Muscle of arm (tissue), 14 donors: ENCODE data around the gene RETSAT. TPM values are rescaled to one million over a fixed set of nuclear protein-coding genes. Genes with fewer than 3 reads are reported as not detected.

ENCODE experiments used
- DNase-seq: peaks from one replicate; pipeline ENCODE4 v3.0.0-alpha.2; 2013
- long read RNA-seq, 11 donors: transcript quantifications; one replicate each; lab custom pipeline, GENCODE V29; 2026
- polyA plus RNA-seq, 12 donors: library from polyadenylated mRNA; unstranded; fragments of 120-200 nt; gene quantifications; one replicate each; pipeline ENCODE4 v1.2.1, GENCODE V29; 2013; ENCODE audit not compliant: insufficient read length in 12 of 12

RETSAT gene
- polyA plus RNA-seq, result 10 to 100 TPM in 11 of 12 donors, not detected in 1; 11.9 to 21.6 (median 14.7) TPM
- long read RNA-seq, donor 1, partial matches to known transcripts, result 6 of 9 reads
- long read RNA-seq, donor 1, other reads (novel, unspliced or antisense), result 0 of 9 reads
- long read RNA-seq, donor 2, result 0 reads
- long read RNA-seq, donor 3, result 0 reads
- long read RNA-seq, donor 4, partial matches to known transcripts, result 0 of 1 reads
- long read RNA-seq, donor 4, other reads (novel, unspliced or antisense), result 0 of 1 reads
- long read RNA-seq, donor 5, partial matches to known transcripts, result 0 of 2 reads
- long read RNA-seq, donor 5, other reads (novel, unspliced or antisense), result 0 of 2 reads
- long read RNA-seq, donor 6, partial matches to known transcripts, result 0 of 2 reads
- long read RNA-seq, donor 6, other reads (novel, unspliced or antisense), result 0 of 2 reads
- long read RNA-seq, donor 7, partial matches to known transcripts, result 0 of 1 reads
- long read RNA-seq, donor 7, other reads (novel, unspliced or antisense), result 0 of 1 reads
- long read RNA-seq, donor 8, partial matches to known transcripts, result 0 of 2 reads
- long read RNA-seq, donor 8, other reads (novel, unspliced or antisense), result 0 of 2 reads
- long read RNA-seq, donor 9, partial matches to known transcripts, result 0 of 1 reads
- long read RNA-seq, donor 9, other reads (novel, unspliced or antisense), result 0 of 1 reads
- long read RNA-seq, donor 10, partial matches to known transcripts, result 0 of 1 reads
- long read RNA-seq, donor 10, other reads (novel, unspliced or antisense), result 0 of 1 reads
- long read RNA-seq, donor 11, result 0 reads

DNA sequence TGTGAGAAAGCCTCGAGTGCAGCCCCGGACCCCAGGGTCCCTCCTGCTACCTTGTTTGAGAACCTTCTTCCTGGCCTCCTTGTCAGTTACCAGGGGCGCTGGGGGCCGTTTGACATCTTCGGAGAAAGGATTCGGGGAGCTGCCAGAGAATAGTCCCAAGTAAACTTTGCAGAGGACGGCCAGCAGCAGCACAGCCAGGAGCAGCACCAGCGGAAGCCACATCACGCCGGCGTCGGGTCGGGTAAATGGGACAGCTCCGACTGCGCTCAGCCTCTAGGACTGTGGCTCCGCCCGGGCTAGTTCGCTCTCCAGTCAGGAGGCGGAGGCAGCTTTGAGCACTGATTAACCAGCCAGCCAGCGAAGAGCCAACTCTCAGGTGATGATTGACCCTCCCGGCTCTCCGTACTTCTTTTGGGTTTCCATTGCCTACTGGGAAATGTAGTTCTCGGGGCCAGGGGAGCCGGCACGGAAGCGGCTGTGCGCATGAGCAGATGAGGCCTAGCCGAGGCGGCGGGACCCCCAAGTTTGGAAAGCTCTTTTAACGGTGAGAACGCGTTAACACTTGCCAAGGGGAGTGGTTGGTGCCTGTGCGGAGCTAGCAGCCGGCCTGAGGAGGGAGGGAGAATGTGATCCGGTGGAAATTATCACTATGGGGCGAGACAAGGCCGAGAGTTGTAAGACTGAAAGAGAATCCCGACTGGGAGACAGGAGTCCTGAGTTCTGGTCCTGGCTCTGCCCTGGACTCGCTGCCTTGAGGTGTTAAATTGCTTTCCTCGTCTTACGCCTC is at the start of gene RETSAT, which contains the start of gene ELMOD3:
RETSAT (minus strand) TSS at position 243 of the 787 bp plus-strand sequence; CDS start at position 222, 21 bp downstream.
ELMOD3 (plus strand) TSS at position 484 of the 787 bp plus-strand sequence. CDS start 2,430 bp downstream, outside the sequence.
- DNase-seq, result peak; percentile 99

DNA sequence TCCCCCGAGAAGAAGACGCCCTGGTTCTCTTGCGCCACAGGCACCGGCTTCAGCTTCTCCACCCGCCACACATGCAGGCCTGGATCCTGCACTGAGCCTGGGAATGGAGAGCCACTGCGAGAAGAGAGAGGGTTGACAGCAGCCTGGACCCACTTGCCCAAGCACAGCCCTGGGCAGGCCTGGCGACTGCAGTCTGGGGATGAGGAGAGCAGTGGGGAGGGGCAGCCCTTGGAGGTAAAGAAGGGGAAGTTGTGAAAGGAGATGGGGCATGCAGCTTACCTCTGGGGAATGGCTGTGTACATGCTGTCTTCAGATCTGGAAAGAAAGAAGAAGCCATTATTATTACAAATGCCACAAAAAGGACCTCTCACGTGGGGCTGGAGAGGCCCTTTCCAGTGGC is 47.5 kb upstream of the RETSAT start:
- no peak for DNase-seq

GRCh38 chr2:85401464-85401805 is 47.1 kb upstream of the RETSAT start:
- no peak for DNase-seq

GRCh38 chr2:85400541-85401463 is 46.5 kb upstream of the RETSAT start:
- DNase-seq, result no peak

- DNase-seq, result no peak
Observed at GRCh38 chr2:85400023-85400422, 45.7 kb upstream of the RETSAT start.

DNA sequence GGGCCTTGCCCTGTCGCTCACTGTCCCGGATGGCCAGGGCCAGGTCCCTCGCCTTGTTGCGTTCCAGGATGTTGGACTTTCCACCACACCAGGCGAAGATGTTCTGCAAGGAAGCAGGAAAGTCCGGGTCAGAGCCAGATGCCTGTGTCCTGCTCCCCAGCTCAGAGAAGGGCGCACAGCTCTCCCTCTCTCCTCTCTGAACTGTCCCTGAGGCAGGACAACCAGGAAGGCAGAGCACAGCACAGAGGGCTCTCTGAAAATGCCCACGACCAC is 44.8 kb upstream of the RETSAT start:
- no peak for DNase-seq

DNA sequence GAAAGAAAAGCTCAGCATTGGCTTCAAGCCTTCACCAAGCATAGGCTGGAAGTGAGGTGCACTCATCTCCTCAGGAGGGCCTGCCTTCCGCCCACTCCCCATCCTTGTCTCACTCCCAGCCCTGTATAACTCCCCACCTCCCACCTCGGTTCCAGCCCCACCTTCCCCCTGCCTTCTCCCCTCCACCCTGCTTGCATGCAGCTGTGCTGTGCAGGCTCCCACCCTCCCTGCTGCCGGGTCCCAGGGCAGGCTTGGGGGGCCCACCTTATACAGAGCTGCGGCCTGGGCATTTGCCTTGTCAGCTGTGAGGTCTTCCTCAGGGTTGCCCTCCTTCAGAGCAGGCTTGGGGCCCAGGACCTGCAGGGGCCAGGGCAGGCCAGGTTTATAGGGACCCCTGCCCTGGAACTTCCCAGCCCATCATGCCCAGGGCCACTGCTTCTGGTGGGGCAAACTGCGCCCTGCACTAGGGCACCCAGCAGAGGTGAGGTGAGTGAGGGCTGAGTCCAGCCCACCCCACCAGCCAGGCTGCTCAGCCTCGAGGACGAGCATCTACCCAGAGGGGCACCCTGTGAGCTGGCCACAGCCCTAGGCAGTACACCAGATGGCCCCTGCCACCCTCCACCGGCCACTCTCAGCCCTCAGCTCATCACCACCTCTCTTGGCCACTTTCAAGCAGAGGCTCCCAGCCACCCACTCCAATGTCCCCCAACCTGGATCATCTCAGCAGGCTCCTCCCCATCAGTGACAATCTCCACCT is 44.3 kb upstream of the RETSAT start:
- DNase-seq, result no peak

DNA sequence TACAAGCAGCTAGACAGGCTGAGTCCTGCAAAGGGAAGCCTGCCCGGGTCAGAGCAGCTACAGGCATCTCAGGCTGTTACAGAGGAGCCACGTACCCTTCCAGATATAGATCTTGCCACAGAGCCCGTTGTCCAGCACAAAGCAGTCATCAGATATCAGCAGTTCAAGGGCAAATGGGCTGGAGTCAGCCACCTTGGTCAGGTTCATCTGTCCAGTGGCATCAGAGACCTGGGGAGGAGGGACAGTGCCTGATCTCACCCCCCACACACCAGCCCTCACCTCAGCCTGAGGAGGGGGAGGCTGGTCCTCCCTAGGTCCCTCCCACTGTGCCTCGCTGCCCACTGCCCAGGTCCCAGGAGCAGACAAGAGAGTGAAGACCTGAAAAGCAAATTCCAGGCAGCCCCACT is 43.6 kb upstream of the RETSAT start:
- no peak for DNase-seq

- no peak for DNase-seq
Observed at GRCh38 chr2:85396531-85397470, 42.5 kb upstream of the RETSAT start.

- DNase-seq, result no peak
Observed at GRCh38 chr2:85395912-85396475, 41.7 kb upstream of the RETSAT start.

GRCh38 chr2:85394976-85395375 is 40.6 kb upstream of the RETSAT start:
- no peak for DNase-seq

DNA sequence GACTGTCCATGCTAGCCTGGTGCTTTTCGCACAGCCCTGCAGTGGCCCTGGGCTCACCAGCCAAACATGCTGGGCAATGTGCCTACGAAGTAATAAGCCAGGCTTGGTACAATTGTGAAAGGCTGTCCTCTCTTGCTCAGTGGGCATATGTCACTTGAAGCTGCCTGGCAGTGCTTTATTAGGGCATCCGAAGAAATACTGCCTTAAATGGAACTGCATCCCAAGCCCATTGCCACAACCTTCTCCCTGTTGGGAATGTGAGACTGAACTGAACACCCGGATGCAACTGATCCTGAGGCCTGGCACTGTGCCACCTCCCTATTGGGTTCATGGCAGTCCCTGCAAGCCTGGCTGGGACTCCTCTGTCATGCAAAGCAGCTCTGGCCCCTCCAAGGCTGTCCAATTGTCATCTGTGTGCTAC is 39.9 kb upstream of the RETSAT start:
- DNase-seq, result no peak

DNA sequence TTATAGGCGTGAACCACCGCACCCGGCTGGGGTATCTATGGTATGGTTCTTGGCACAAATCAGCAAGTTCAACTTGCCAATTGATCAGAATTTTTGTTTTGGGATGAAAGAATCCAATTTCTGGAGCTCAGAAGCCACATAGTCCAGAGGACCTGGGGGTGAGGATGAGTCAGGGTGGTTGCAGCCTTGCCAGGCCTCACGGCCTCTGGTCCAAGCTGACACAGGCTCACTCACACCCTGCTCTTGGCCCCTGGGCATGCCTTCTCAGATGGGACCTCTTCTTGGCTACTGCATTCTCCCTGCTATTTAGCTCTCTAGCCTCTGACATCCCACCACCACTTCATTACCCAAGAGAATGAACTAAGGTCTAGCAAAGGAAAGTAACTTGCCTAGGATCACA is 39.5 kb upstream of the RETSAT start:
- DNase-seq, result no peak

GRCh38 chr2:85390941-85391669 is 36.8 kb upstream of the RETSAT start:
- DNase-seq, result no peak

DNA sequence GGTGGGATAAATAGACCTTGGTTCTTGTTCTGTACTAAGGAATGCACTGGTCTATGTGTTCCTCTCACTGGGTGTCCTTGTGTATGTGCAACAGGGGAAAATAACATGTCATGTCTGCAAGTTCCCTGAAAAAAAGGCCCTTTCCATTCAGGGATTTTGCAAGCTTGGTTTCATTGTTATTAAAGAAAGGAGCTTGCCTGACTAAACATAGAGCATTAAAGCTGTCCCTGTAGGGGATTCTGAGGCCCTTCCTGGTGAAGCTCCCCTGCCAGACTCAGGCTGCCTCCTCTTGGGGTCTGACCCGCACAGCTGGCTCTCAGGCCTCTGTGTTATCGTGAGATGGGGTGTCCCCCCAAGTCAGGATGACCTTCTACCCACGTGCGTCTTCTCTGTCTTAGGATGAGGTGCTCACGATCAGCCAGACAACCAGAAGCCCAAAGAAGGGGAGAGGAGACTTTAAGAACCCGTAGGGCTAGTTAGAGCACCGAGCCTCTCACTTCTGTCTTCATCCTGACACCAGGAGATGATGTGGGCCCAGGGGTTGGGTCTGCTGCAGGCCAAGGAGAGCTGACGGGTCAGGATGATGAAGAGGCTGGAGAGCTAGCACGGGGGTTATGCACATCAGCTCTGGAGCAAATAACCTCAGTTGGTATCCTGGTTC is 34.7 kb upstream of the RETSAT start:
- no peak for DNase-seq

- DNase-seq, result no peak
Observed at GRCh38 chr2:85387754-85388153, 33.4 kb upstream of the RETSAT start.

DNA sequence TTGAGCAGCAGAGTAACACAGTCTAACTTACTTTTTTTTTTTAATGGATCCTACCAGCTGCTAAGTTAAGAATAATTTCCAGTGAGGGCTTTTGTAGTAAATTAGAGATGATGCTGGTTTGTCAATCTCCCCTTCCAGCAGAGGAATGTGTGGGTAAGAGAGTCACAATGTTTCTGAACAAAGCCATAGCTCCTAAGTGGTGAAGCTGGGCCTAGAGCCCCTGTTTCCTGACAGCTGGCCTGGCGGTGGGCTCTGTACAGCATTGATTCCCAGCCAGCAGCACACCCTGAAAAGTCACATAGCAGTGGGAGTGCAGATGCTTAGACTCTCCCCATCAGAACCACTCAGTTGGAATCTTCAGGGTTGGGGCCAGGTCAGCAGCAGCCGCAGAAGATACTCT is 31.4 kb upstream of the RETSAT start:
- no peak for DNase-seq

DNA sequence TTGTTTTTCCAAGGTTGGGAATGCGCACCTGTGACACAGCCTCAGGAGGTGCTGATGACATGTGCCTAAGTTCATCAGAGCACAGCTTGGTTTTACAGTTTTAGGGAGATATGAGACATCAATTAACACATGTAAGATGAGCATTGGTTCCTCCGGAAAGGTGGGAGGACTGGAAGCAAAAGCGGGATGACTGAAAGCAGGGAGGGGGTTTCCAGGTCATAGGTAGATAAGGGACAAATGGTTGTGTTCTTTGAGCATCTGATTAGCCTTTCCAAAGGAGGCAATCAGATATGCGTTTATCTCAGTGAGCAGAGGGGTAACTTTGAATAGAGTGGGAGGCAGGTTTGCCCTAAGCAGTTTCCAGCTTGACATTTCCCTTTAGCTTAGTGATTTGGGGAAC is 29.5 kb upstream of the RETSAT start:
- no peak for DNase-seq
